GM12873 (cell line): ENCODE data around the gene GPR137.

ENCODE experiments used
- TF ChIP-seq, protein P1 (sequence below): IDR thresholded peaks from 2 replicates; pipeline ENCODE4 v1.5.1; 2012; ENCODE audit warnings: low read depth, mild to moderate bottlenecking, moderate library complexity, low read length, control low read depth; ENCODE audit not compliant: insufficient read depth; ENCODE audit errors: missing control alignments

GPR137 gene

DNA sequence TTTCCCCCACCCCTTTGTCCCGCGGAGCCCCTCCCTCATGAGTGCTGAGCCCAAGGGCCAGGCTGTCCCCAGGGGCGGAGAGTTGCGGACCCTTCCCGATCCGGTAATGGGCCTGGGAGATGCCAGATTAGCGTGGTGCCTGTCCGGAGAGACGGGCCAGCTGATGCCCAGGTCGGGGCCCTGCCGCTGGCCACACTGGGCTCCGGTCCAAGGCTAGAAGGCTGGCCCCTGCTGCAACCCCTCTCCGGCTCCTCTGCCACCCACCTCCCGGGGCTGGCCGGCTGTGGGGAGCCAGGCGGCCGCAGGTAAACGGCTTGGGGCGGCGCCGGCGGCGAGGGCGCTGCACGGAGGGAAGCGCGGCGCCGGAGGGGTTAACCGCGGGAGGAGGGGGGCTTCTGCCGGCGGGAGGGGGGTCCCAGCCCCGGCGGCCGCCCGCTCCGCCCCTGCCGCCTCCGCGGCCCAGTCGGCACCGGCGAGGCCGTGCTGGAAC is 5.7 kb downstream of the GPR137 start, which contains the start of gene KCNK4:
Gene KCNK4 (plus strand): TSS at position 41 of the 490 bp plus-strand sequence. CDS start 1,717 bp downstream, outside the sequence.
- TF ChIP-seq, protein P1, sequence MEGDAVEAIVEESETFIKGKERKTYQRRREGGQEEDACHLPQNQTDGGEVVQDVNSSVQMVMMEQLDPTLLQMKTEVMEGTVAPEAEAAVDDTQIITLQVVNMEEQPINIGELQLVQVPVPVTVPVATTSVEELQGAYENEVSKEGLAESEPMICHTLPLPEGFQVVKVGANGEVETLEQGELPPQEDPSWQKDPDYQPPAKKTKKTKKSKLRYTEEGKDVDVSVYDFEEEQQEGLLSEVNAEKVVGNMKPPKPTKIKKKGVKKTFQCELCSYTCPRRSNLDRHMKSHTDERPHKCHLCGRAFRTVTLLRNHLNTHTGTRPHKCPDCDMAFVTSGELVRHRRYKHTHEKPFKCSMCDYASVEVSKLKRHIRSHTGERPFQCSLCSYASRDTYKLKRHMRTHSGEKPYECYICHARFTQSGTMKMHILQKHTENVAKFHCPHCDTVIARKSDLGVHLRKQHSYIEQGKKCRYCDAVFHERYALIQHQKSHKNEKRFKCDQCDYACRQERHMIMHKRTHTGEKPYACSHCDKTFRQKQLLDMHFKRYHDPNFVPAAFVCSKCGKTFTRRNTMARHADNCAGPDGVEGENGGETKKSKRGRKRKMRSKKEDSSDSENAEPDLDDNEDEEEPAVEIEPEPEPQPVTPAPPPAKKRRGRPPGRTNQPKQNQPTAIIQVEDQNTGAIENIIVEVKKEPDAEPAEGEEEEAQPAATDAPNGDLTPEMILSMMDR, result no peak

DNA sequence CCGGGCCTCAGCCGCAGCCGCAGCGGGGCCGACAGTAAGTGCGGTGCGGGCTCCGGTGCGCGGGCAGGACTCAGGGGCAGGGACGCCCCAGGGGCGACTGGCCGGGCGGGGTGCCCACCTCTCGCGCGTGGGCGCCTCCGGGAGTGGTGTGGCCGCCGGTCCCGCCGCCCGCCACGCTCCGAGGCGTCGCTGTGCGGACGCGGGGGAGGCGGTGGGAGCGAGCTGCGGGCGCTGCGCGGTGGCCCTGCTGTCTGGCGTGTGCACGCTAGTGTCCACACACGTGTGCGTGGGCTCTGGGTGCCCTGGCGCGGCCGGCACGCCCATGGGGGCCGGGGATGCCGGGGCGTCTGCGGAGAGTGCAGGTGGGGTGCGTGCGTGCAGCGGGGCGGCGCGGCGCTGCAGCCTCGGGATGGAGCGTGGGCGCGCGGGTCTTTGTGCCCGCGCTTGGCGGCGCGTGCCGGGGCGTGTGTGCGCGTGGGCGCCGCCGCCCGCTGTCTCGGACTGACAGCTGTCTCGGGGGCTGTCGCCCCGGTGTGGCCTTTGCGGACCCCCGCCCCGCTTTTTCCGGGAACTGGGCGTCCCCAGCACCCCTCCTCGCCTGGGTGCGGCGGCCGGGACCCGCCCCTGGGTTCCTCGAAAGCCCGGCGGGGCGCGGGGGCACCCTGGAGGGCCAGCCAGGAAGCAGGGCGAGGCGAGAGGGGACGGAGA is 6.3 kb downstream of the GPR137 start:
- TF ChIP-seq, protein P1, result no peak

DNA sequence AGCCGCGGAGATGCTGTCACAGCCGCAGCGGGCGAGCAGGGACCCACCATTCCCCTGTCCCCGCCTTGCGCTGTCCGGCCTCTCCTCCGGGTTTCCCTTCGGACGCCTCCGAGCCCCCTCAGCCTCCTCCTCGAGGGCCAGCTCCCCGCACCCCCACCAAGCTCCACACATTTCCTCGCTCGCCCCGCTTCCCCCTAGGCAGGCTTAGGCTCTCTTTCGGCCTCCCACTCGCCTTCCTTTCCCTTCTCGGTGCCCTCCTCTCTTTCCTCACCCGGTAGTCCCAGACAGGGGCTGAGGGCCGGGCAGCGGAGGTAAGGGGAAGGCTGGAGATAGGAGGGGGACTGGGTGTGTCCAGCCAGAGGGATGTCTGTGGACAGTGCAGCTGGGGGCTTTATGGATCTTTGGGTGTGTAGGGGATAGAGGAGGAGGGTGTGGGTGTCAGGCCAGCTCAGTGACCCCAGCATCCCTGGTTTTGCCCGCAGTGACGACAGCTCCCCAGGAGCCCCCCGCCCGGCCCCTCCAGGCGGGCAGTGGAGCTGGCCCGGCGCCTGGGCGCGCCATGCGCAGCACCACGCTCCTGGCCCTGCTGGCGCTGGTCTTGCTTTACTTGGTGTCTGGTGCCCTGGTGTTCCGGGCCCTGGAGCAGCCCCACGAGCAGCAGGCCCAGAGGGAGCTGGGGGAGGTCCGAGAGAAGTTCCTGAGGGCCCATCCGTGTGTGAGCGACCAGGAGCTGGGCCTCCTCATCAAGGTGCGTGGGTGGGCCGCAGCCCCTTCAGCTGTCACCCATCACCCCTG is 7.0 kb downstream of the GPR137 start:
- TF ChIP-seq, protein P1, result no peak

DNA sequence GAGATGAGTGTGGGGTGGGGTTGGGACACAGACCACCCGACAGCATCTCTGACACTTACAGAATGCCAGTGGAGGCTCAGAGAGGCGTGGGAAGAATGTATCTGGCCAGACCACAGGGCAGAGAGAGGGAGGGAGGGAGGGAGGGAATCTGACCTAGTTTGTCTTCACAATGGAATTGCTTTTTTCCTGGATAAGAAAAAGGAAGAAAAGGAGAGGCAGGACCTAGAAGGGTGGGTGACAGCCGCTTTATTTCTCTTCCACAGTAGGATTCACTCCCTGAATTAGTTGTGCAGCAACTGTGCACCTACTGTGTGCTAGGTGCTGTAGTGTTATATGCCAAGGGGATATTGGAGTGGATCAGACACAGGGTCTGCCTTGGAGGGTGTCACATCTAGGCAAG is 9.1 kb downstream of the GPR137 start:
- TF ChIP-seq, protein P1, result no peak

DNA sequence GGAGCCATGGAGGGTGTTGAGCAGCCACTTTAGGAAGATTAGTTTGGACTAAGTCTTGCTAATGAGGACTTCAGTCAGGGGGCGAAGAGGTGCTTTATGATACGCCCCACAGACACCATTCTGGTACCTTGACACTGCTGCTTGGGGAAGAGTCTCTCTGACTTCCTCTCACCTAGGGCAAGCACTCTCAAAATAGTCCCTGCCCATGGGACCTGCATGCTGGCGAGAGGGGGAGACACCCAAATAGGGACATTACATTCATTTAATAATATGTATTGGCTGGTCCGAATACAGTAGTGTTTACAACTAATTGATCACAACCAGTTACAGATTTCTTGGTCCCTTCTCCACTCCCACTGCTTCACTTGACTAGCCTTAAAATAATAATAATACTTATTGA is 10.1 kb downstream of the GPR137 start:
- TF ChIP-seq, protein P1, result no peak

DNA sequence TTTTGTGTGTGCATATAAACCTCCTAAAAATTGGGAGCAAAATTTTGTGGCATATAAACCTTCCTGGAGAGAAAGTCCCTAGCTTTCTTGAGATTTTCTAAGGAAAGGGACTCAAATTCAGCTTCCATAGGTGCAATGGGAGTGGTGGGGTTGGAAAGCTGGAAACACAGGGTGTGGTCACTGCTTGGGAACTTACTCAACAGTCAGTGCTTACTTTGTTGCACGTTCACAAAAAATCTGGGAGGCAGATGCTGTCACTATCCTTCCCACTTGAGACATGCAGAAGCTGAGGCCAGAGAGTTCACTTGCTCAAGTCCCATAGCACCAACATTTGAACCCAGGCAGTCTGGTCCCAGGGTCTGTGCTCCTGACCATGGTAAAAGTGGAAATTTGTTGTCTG is 10.6 kb downstream of the GPR137 start:
- TF ChIP-seq, protein P1, result no peak
